ENCODE measurements around the gene ACTR6.
"Not testable (repeated sequence)": the region's sequence is repeated elsewhere in the genome, so short reads cannot be mapped to it uniquely, and the experiment has no call there.

Gene ACTR6

GRCh38 chr12:100185361-100185894, 15.2 kb upstream of the ACTR6 start:
- DNase-seq, result no peak

GRCh38 chr12:100186071-100186470, 14.5 kb upstream of the ACTR6 start:
- no peak for DNase-seq

GRCh38 chr12:100187068-100187467, 13.5 kb upstream of the ACTR6 start:
- DNase-seq, result no peak

GRCh38 chr12:100187857-100188519, 12.6 kb upstream of the ACTR6 start:
- DNase-seq, result no peak

- not testable (repeated sequence) for DNase-seq
Measured at GRCh38 chr12:100188888-100189635, 11.6 kb upstream of the ACTR6 start.

- DNase-seq, result no peak
Measured at GRCh38 chr12:100189636-100190394, 10.8 kb upstream of the ACTR6 start.

GRCh38 chr12:100193085-100193484, 7.5 kb upstream of the ACTR6 start:
- DNase-seq, result no peak

- DNase-seq, result no peak
Measured at GRCh38 chr12:100197486-100197885, 3.1 kb upstream of the ACTR6 start.

GRCh38 chr12:100199023-100199346, 1.6 kb upstream of the ACTR6 start:
- DNase-seq, result no peak

- DNase-seq, result peak; percentile 80
Measured at GRCh38 chr12:100199347-100200149, 1.1 kb upstream of the ACTR6 start.

GRCh38 chr12:100201604-100202423, 1.2 kb downstream of the ACTR6 start:
- no peak for DNase-seq

- DNase-seq, result no peak
Measured at GRCh38 chr12:100207311-100207710, 6.7 kb downstream of the ACTR6 start.

GRCh38 chr12:100208834-100209233, 8.2 kb downstream of the ACTR6 start:
- no peak for DNase-seq

- DNase-seq, result no peak
Measured at GRCh38 chr12:100211698-100212097, 11.1 kb downstream of the ACTR6 start.

- no peak for DNase-seq
Measured at GRCh38 chr12:100213016-100213891, 12.6 kb downstream of the ACTR6 start.

GRCh38 chr12:100214518-100214917, 13.9 kb downstream of the ACTR6 start:
- no peak for DNase-seq

GRCh38 chr12:100215209-100215608, 14.6 kb downstream of the ACTR6 start:
- no peak for DNase-seq

GRCh38 chr12:100216337-100216736, 15.7 kb downstream of the ACTR6 start:
- no peak for DNase-seq

- DNase-seq, result no peak
Measured at GRCh38 chr12:100219328-100220109, 18.9 kb downstream of the ACTR6 start.

GRCh38 chr12:100221523-100221922, 20.9 kb downstream of the ACTR6 start:
- DNase-seq, result no peak
